ENCODE results near the gene CDH23.

CDH23 gene

DNA sequence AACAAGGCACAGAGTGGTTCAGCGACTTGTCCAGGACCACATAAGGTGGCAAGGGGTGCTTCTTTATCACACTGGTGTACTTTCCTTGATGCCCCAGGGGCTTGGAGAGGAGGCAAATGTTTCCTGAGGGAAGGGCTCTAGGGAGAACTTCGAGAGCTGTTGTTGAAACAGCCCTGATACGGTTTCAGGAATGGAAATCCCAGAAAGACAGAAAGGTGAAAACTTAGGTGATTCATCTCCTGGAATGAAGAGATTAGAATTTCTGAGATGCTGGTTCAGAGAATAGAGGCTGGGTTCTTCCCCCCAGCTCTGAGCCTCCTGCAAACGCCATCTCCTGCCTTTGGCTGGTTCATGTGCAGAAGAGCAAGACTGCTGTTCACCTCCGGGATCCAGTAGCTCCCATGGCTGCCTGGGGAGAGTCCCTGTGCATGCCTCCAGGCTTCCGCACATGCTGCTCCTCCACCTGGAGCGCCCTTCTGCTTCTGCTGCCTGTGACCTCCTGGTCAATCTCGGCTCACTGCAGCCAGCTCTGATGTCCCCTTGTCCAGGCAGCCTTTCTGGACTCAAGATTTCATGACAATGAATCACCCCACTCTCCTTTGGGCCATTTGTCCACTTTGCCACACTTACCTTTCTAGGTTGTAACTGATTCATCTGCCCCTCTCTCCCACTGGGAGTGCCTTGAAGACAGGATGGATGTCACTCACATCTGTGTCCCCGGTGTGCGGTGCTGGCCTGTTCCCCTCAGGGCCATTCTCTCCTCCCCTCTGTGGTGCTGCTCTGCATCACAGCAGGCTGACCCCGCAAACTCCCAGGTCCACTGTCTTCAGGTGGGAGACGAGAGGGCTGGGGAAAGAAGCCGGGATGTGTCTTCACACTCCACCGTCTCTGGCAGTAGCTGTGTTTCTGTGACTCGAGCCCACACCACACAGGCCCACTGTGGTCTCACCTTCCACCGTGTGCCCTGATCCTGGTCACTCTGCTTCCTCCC, 3.6 kb upstream of the CDH23 start:
- no peak for DNase-seq (ENCODE audit: low read depth, low spot score)

DNA sequence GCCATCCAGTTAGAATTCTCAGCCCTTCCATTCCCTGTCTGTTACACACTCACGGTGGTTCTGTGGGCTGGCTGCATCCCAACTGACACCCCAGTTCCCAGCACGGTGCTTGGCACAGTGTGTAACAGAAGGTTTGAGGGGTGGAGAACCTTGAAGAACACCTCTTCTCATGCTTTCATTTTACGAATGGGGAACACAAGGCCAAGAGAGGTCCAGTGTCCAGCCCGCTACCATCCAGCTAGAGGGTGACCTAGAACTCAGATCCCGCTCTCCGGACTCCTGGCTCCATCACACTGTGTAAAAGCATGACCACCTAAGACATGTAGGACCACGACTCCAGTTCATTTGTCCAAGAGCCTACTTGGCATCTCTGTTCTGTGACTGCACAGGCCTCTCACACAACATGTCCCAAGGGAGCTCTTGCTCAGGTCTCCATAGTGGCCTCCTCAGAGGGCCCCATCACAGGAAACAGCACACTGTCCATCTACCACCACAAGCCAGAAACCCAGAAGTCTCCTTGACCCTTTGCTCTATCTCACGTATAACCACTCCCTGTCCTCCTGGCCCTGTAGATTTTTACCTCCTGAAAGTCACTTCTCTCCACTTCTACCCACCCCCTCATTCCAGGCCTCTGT, 2.8 kb upstream of the CDH23 start:
- DNase-seq (ENCODE audit: low read depth, low spot score): no peak

DNA sequence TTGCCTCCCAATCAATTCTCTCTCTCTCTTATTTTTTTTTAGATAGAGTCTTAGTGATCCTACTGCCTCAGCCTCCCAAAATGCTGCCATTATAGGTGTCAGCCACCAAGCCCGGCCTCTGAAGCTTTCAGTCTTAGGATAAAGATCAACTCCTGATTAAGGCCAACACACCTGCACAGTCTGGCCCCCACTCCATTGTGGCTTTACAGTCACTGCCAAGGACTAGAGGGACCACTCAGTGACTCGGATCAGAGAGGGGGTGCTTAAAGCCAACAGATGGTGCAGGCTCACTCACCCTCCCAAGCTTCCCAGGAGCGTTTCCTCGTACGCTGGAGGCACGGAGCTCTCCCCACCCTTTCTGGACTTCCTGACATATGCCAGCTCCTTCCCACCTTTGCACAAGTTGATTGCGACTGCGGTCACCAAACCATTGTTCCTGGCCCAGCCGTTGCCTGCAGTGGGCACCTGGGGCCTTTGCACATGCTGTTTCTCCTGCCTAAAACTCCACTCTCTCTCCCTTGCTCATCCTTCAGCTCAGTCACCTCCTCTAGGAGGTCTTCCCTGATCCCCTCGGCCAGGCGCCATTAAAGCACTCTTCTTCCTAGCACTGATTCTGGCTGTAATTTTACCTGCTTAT, 1.7 kb upstream of the CDH23 start:
- no peak for DNase-seq (ENCODE audit: low read depth, low spot score)

DNA sequence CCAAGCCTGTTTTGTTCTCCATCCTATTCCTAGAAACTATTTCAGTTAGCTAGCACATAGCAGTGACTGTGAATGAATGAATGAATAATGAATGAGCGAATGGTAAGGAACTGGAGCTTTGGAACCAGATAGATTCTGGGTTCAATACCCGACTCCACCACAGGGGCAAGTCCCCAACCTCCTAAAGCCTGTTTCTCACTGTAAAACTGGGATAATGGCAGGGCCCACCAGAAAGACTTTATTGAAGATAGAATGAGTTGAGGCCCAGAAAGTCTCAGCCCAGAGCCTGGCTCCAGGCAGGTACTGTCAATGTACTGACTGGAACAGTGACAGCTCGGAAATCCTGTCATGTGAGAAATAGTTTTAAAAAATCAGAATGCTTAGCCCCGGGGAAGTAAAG, 1.1 kb upstream of the CDH23 start:
- DNase-seq (ENCODE audit: low read depth, low spot score): no peak

DNA sequence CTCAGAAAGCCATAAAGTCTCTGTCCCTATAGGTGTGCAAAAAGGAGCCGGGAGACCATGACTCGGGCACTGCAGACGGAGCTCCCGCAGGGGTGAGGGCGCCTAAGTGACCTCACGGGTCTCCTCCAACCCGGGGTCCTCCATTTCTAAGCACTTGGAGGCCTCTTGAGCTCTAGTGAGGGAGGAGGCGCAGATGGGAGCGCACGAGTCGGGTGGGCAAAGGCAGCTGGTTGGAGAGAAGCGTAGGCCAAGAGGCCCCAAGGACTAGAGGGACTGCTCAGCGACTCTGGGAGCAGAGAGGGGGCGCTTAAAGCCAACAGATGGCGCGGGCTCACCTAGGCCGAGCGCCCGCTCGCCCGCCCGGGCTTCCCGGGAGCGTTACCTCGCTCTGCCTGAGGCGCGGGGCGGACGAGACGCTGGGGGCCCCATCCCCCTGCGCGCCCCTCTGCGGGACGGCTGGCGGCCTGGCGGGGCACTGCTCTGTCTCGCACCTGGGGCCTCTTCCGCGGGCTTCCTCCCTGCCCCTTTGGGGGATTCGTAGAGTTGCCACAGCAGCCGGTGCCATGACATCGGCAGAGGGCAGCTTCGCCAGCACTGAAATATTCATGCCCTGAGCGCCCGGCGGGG, 523 bp upstream of the CDH23 start:
- DNase-seq (ENCODE audit: low read depth, low spot score): no peak

DNA sequence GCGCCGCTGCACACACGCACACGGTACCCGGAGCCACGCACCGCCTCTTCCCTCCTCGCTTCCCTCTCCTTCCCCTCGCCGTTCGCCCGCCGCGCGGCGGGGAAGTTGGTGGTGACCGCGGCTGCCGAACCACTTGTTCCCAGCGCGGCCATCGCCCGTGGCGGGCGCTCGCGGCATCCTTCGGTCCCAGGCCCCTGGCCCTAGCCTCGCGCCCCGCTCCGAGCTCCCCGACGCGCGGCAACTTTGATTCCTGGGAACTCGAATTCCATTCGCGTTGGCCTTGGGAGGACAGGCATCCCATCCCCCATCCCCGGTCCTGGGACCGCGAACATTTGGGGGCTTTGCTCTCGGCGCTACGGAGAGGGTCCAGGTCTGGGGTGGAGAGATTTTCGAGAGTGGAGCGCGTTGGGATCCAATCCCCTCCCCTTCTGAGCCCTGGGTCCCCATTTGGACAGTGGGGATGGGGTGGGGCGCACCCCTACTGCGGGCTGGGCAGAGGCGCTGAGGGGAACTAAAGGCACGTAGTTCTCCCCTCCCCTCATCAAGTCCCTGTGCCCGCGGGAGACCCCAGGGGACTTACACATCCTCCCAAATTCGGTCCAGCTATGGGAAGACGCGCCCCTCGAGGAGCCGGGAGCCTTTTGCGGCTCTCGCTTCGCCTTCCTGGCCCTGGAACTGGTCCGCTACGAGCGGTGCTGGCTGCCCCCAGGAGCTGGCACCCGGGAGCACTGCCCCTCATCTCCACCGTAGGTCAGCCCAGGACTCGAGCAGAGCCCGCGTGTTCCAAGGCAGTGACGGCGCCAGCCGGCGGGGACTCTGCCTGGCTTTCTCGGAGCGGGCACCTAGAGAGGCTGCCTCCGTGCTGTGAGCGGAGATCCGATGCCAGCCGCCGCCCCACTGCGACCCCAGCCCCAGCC, 834 bp downstream of the CDH23 start:
- no peak for DNase-seq (ENCODE audit: low read depth, low spot score)

DNA sequence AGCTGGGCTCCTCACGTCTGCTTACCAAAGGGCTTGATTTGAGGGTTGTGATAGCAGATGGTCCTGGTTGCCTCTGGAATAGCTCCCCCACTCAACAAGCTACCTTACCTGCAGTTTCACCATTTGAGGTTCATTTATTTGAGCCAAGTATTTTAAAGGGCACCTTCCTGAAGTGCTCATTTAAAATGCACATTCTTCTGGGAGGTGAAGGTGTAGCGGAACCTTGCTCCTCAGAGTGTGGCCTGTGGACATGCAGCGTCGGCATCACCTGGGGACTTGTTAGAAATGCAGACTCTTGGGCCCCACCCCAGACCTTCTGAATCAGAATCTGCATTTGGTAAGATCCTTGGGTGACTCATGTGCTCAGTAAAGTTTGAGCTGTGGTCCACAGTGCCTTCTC, 2.3 kb downstream of the CDH23 start:
- DNase-seq (ENCODE audit: low read depth, low spot score): no peak

DNA sequence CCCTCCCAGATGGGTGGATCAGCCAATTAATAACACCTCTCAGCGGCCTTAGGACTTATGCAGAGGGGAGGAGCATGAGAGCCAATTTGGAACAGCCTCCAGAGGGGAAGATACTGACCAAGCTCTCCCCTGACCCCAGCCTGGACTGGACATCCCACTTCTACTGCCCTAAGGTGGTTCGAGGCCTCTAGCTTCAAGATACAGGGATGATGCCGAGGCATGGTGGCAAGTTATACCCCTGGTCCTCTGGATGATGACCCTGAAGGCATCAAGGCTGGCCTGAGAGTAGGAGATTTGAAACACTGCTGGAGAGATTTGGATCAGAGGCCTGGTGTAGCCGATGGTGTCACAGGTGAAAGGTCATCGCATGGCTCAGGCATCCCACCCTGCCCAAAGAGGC, 3.2 kb downstream of the CDH23 start:
- no peak for DNase-seq (ENCODE audit: low read depth, low spot score)

DNA sequence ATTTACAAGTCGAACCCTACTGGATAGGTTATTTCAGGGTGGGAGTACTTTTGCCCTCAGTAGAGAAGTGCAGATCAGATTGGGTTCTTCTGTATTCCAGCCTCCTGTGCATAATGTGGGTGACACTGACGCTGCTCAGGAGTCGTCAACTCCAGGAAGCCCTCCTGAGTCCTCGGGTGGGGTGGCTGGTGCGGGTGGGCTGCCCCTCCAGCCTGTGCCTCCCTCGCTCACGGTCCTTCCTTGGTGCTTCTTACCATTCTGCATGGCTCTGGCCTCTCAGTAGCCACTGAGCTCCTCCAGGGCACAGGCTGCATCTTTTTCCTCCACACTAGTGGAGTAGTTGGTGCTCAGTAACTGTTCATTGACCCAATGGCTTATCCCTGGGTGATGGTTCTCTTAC, 4.3 kb downstream of the CDH23 start:
- DNase-seq (ENCODE audit: low read depth, low spot score): no peak

DNA sequence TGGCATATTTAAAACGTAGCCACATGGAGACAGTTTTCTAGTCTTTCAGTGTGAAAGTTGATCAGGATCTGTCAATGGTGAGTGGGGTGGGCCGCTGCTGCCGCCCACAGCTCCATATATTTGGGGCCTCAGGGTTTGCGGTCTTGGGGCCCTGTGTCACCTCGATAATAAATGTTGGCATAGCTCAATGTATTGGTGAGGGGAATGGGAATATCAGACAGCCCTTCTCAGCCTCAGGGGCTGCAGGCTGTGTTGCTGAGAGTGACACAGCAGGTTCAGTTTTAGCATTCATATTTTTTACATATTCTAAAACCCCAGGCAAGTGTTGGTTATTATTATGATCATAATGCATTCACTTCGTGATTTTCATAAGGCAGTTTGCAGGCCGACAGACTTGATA, 5.3 kb downstream of the CDH23 start:
- no peak for DNase-seq (ENCODE audit: low read depth, low spot score)

DNA sequence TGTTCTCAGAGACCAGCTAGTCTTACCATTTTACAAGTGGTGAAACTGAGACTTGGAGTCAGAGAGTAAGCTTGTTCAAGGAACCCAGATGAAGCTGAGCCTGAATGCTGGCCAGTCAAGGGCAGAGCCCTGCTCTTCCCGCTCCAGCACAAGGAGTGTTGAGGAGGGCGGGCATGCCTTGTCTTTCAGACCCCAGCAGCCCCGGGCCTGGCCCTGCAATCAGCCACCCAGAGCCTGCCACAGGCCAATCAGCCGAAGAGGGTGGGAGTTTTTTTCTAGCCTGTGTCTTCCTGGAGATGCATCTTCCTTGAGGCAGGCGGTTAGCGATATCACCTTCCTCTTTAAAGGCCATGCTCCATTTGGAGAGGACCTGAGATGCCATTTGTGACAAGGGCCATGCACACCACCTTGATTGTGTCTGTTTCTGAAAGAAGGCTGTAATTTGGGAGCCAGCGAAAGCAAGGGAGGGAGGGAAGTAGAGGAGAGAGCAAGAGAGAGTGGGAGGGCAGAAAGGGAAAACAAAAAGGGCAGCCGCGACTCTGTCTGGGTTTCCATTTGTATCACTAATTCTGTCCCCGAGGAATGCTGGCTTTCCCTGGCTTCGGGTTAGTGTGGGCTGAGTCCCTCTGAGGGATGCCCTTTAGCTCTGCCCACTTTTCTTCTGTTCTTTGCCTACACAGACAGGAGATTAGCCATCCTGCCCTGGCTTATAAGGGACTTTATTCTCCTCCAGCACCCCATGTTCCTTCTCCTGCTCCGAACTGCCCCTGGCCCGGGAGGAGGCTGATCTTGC, 8.0 kb downstream of the CDH23 start:
- no peak for DNase-seq (ENCODE audit: low read depth, low spot score)

DNA sequence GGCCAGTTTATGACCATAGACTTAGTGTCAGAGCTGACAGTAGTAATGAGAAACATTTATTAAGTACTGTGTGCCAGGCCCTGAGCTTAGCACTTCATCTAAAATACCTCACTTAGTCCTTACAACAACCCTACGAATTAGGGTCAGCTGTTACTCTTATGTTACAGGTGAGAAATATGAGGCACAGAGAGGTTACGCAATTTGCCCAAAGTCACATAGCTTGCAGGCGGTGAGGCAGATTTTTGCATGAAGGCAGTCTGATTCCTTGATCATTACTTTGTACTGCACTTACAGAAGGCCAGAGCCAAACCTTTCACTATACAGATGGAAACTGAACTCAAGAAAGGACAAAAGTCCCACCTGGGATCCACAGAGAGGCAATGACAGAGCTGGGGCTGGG, 10.2 kb downstream of the CDH23 start:
- DNase-seq (ENCODE audit: low read depth, low spot score): no peak

DNA sequence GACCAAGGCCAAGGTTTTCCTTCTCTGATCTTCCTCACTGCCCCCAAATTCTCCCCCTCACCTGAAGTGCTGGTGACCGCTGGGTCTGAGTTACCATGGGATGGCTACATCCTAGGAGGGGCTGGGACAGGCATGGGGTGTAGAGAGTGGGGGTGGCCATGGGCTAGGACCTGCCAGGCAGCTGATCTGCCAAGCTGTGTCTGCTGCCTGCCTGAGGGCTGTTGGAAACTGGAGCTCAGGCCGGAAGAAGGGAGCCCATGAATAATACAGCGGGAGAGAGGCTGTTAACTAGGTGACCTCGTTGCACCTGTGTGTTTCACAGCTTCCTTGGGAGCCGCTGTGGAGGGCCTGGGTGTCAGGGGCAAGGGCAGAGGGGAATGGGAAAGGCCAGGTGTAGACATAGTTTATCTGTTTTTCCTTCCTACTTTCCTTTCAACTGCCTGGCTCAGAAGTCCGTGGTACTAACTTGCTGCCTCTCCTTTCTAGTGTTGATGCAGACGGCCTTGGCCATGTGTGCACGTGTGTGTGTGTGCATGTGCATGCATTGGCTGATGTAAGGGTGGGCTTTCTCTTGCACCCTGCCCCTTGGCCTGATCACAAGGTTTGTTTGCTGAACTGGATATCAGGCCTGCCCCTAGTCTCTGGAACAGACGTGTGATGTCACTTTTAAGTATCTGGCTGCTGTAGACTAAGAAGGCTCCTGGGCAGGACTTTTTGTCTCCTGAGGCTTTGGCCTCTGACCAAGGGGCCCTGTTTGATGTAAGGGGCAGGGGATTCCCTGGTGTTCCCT, 11.9 kb downstream of the CDH23 start:
- no peak for DNase-seq (ENCODE audit: low read depth, low spot score)

DNA sequence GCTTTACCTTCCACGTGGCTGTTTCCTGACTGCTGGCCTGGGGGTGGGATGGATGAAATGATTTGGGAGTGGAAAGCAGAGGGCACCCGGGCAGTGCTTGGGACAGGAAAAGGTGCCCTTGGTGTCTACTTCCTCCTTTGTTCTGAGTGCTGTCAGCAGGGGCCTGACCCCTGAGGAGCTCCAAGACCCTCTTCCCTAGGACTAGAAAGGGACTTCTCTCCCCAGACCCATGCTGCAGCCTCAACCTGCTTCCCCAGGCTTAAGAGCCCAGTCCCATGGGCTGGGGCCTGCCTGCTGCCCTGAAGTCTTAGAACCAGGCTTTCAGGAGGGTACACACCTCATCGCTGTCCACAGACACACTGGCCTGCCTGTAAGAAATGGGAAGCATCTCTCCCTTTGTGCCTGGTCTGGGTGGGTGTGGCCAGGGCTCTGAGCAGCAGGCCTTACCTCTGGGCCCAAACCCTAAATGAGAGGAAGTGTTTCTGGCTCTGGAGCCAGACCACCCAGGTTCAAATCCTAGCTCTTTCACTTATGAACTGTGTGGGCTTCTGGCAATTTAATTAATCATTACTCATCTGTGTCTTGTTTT, 12.9 kb downstream of the CDH23 start:
- no peak for DNase-seq (ENCODE audit: low read depth, low spot score)

DNA sequence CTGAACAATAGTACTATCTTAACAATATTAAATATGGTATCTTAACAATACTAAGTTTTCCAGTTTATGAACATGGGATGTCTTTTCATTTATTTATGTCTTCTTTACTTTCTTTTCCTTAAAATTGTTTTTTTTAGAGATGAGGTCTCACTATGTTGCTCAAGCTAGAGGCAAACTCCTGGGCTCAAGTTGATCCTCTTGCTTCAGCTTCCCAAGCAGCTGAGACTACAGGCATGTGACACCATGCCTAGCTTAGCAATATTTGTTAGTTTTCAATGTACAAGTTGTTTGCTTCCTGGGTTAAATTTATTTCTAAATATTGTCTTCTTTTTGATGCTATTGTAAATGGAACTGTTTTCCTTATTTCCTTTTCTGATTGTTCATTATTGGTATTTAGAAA, 16.9 kb downstream of the CDH23 start:
- no peak for DNase-seq (ENCODE audit: low read depth, low spot score)

DNA sequence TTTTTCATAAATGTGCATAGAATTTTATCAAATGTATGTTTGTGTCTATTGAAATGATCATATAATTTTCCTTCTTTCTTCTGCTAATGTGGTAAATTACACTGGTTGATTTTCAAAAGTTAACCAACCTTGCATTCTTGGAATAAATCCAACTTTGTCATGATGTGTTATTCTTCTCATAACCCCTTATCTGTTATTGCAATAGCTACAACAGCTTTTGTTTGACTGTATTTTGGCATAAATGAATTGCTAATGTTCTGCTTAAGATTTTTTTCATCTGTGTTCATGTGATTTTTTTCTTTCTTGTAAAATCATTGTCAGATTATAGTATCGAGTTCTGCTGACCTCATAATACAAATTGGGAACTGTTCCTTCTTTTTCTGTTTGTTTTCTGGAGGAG, 17.6 kb downstream of the CDH23 start:
- DNase-seq (ENCODE audit: low read depth, low spot score): no peak

DNA sequence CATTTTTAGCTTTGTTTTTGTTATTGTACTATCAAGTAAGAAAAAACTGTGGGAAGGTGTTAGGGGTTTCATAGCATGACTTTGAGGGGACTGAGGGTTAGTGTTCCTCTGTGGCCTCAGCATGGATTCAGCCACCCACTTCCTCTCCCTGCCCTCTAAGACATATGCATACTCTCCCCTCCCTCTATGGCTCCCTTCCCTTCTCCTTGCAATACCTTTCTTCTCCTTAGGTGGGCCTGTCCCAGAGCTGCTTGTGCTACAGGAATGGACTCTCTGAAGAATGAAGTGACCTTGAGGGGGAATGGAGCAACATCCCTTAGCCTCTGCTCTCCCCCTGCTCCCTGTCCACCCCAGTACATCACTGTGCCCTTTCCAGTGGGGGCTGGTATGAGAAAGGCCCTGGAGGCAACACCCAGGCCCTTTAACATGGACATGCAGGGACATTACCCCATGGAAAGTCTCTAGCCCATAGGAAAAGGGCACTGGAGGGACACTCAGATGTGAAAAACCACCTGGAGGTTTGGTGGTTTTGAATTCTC, 22.4 kb downstream of the CDH23 start:
- DNase-seq (ENCODE audit: low read depth, low spot score): no peak

DNA sequence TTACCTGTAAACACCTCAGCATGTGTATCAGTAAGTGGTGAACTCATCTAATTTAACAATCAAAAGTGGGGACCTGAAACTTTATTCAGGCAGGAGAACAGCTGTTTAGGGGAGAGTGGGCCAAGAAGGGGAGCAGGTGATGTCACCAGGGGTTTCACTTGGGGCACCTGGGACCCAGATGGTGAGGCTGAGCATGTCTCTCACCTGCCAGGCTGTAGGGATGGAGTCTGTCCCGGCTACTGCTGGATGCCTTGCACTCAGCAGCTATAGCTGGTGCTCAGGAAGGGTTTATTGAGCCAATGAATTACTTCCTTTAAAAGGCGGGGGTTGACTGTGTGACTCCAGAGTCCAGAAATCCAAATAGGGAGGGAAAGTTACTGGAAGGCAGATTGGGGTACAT, 23.0 kb downstream of the CDH23 start:
- DNase-seq (ENCODE audit: low read depth, low spot score): no peak

DNA sequence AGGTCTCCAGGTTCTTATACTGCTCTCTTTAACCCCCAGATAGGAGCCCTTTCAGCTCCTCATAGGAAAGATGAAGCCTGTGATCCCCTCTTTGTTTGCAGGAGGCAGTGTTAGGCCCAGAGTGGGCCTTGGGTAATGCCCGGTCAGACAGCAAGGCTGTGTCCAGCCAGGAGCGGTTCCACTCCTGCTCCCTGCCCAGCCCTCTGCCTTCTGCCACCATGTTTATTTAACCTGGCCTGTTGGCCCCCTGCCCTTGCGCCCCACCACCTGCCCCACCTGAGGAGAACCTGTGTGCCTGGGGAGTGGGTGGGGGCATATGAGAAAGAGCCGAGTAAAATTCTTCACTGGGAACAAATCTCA, 24.3 kb downstream of the CDH23 start:
- no peak for DNase-seq (ENCODE audit: low read depth, low spot score)

Measured in activated CD4-positive, CD25-positive, alpha-beta regulatory T cell treated with anti-CD3 and anti-CD28 coated beads, Interleukin-2, amount 50 U/mL, for 16 hours (primary cell).